Measurements from ENCODE around the gene ELOVL7.

DNA sequence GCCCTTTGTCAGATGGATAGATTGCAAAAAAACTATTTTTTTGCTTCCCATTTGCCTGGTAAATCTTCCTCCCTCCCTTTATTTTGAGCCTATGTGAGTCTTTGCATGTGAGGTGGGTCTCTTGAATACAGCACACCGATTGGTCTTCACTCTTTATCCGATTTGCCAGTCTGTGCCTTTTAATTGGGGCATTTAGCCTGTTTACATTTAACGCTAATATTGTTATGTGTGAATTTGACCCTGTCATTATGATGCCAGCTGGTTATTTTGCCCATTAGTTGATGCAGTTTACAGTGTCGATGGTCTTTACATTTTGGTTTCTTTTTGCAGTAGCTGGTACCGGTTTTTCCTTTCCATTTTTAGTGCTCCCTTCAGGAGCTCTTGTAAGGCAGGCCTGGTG, 131.1 kb downstream of the ELOVL7 start:
- TF ChIP-seq, protein P1, sequence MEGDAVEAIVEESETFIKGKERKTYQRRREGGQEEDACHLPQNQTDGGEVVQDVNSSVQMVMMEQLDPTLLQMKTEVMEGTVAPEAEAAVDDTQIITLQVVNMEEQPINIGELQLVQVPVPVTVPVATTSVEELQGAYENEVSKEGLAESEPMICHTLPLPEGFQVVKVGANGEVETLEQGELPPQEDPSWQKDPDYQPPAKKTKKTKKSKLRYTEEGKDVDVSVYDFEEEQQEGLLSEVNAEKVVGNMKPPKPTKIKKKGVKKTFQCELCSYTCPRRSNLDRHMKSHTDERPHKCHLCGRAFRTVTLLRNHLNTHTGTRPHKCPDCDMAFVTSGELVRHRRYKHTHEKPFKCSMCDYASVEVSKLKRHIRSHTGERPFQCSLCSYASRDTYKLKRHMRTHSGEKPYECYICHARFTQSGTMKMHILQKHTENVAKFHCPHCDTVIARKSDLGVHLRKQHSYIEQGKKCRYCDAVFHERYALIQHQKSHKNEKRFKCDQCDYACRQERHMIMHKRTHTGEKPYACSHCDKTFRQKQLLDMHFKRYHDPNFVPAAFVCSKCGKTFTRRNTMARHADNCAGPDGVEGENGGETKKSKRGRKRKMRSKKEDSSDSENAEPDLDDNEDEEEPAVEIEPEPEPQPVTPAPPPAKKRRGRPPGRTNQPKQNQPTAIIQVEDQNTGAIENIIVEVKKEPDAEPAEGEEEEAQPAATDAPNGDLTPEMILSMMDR (IDR thresholded peaks at IDR 0.05; ENCODE audit: low read depth, low read length, missing input control) = no peak
- TF ChIP-seq JUND (IDR thresholded peaks at IDR 0.05) (no peak), FOXA1 (IDR thresholded peaks at IDR 0.05) (no peak), TAF1 (conservative IDR thresholded peaks at IDR 0.05) (no peak), GABPA (IDR thresholded peaks at IDR 0.05 in 1 of 2, conservative IDR thresholded peaks at IDR 0.05 in 1 of 2) (no peak), SP1 (IDR thresholded peaks at IDR 0.05) (no peak)
- TF ChIP-seq, protein P2, sequence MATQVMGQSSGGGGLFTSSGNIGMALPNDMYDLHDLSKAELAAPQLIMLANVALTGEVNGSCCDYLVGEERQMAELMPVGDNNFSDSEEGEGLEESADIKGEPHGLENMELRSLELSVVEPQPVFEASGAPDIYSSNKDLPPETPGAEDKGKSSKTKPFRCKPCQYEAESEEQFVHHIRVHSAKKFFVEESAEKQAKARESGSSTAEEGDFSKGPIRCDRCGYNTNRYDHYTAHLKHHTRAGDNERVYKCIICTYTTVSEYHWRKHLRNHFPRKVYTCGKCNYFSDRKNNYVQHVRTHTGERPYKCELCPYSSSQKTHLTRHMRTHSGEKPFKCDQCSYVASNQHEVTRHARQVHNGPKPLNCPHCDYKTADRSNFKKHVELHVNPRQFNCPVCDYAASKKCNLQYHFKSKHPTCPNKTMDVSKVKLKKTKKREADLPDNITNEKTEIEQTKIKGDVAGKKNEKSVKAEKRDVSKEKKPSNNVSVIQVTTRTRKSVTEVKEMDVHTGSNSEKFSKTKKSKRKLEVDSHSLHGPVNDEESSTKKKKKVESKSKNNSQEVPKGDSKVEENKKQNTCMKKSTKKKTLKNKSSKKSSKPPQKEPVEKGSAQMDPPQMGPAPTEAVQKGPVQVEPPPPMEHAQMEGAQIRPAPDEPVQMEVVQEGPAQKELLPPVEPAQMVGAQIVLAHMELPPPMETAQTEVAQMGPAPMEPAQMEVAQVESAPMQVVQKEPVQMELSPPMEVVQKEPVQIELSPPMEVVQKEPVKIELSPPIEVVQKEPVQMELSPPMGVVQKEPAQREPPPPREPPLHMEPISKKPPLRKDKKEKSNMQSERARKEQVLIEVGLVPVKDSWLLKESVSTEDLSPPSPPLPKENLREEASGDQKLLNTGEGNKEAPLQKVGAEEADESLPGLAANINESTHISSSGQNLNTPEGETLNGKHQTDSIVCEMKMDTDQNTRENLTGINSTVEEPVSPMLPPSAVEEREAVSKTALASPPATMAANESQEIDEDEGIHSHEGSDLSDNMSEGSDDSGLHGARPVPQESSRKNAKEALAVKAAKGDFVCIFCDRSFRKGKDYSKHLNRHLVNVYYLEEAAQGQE (IDR thresholded peaks at IDR 0.05) = no peak
- TF ChIP-seq, protein P3, sequence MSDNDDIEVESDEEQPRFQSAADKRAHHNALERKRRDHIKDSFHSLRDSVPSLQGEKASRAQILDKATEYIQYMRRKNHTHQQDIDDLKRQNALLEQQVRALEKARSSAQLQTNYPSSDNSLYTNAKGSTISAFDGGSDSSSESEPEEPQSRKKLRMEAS (IDR thresholded peaks at IDR 0.05) = no peak
